ENCODE results near the gene TMEM181.
A peak's percentile ranks its signal among the peaks of the same experiment; 100 is the strongest.

Gene TMEM181

GRCh38 chr6:158565122-158565429 is 5.2 kb downstream of the TMEM181 start:
- no peak for DNase-seq (ENCODE audit: low spot score)

GRCh38 chr6:158565482-158566040 is 5.7 kb downstream of the TMEM181 start:
- DNase-seq (ENCODE audit: low spot score), result no peak

- DNase-seq (ENCODE audit: low spot score), result no peak
These were observed 6.4 kb downstream of the TMEM181 start for GRCh38 chr6:158566207-158566818.

GRCh38 chr6:158567152-158567551 is 7.3 kb downstream of the TMEM181 start:
- no peak for DNase-seq (ENCODE audit: low spot score)

- peak; percentile 9 for DNase-seq (ENCODE audit: low spot score)
These were observed 8.0 kb downstream of the TMEM181 start for GRCh38 chr6:158567871-158568401.

- no peak for DNase-seq (ENCODE audit: low spot score)
These were observed 8.7 kb downstream of the TMEM181 start for GRCh38 chr6:158568549-158568948.

- no peak for DNase-seq (ENCODE audit: low spot score)
These were observed 9.1 kb downstream of the TMEM181 start for GRCh38 chr6:158569036-158569435.

- DNase-seq (ENCODE audit: low spot score), result no peak
These were observed 10.7 kb downstream of the TMEM181 start for GRCh38 chr6:158570681-158570962.

- DNase-seq (ENCODE audit: low spot score), result no peak
These were observed 12.1 kb downstream of the TMEM181 start for GRCh38 chr6:158571826-158572652.

- no peak for DNase-seq (ENCODE audit: low spot score)
These were observed 13.0 kb downstream of the TMEM181 start for GRCh38 chr6:158572653-158573541.

GRCh38 chr6:158573542-158573931 is 13.6 kb downstream of the TMEM181 start:
- no peak for DNase-seq (ENCODE audit: low spot score)

GRCh38 chr6:158574800-158575199 is 14.9 kb downstream of the TMEM181 start:
- DNase-seq (ENCODE audit: low spot score), result no peak

GRCh38 chr6:158575550-158575949 is 15.7 kb downstream of the TMEM181 start:
- DNase-seq (ENCODE audit: low spot score), result no peak

- no peak for DNase-seq (ENCODE audit: low spot score)
These were observed 24.4 kb downstream of the TMEM181 start for GRCh38 chr6:158584236-158584651.

GRCh38 chr6:158586652-158587051 is 26.8 kb downstream of the TMEM181 start:
- DNase-seq (ENCODE audit: low spot score), result no peak

- no peak for DNase-seq (ENCODE audit: low spot score)
These were observed 29.5 kb downstream of the TMEM181 start for GRCh38 chr6:158589366-158589765.

GRCh38 chr6:158591134-158591809 is 31.4 kb downstream of the TMEM181 start:
- DNase-seq (ENCODE audit: low spot score), result no peak

GRCh38 chr6:158591810-158592209 is 31.9 kb downstream of the TMEM181 start:
- DNase-seq (ENCODE audit: low spot score), result no peak

GRCh38 chr6:158593670-158594069 is 33.8 kb downstream of the TMEM181 start:
- no peak for DNase-seq (ENCODE audit: low spot score)

- peak; percentile 9 for DNase-seq (ENCODE audit: low spot score)
These were observed 35.3 kb downstream of the TMEM181 start for GRCh38 chr6:158595223-158595622.

GRCh38 chr6:158596861-158597260 is 37.0 kb downstream of the TMEM181 start:
- DNase-seq (ENCODE audit: low spot score), result no peak

- DNase-seq (ENCODE audit: low spot score), result no peak
These were observed 37.7 kb downstream of the TMEM181 start for GRCh38 chr6:158597565-158597964.

Data from CD4-positive, alpha-beta T cell treated with Interleukin-15 for 4 hours (primary cell).